ENCODE measurements around the gene NCAN. TPM values are rescaled to one million over a fixed set of nuclear protein-coding genes. Genes with fewer than 3 reads are reported as not detected.

Gene NCAN
- total and polyA plus RNA-seq, 2 of the 8 experiments (the other 6 are each of a cell fraction or from before 2014, with no cell fraction given), result 2.7 TPM

DNA sequence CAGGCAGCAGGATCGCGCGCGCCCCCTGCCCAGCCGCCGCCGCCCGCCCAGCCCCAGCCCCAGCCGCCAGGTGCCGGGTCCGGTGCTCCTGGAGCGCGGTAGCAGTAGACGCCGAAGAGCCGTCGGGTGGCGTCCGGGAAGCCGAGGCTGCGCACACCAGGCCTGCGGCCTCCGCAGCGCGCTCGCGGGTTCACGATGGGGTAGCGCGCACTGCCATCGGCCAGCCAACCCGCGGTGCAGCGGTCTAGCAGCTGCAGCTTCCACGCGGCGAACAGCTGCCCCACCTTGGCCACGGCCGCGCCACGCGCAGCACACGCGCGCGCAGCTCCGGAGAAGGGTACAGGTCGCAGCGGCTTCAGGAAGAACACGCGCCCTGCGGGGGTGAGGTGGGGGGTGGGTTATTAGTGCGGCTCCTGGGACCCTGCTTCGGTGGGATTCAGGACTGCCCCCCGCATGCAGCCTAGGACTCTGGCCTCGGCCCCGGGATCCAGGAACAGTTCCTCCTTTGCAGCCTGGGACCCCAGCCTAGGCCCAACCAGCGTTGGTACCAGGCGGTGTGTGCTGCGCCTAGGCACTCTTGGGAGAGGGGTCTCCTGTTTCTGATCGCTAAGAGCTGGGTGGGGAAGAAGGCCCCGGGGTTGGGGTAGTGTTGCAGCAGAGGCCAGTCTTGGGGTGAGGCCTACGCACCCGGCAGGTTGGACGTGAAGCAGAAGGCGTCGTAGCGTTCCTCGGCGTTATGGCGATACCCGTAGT lies 46.3 kb downstream of the NCAN start:
- no peak overlapping the region for H3K4me3 ChIP-seq (ENCODE audit: extremely low read depth in 1 of 4, insufficient read depth in 2 of 4, low read depth in 3 of 4, low read length in 4 of 4)
- FAIRE-seq, result no peak
- H3K36me3 ChIP-seq (ENCODE audit: control insufficient read depth in 2 of 4, insufficient read depth in 4 of 4, low read length in 3 of 4), result peaks cover 0 to 10% (median 0%) of the 10 kb centered on the region in 4 experiments; a peak in 1 of 8 replicates
- H2BK15ac ChIP-seq (ENCODE audit: low read length), result no peak overlapping the region
- no peak overlapping the region for H3K56ac ChIP-seq (replicated peaks; ENCODE audit: insufficient read length, low read depth, low read length)
- H2AK5ac ChIP-seq (ENCODE audit: low read depth, low read length), result no peak overlapping the region
- no peak overlapping the region for H2BK5ac ChIP-seq (ENCODE audit: low read depth, low read length)
- no peak overlapping the region for H4K5ac ChIP-seq (ENCODE audit: insufficient read length, low read depth, low read length)
- WGBS, 2 experiments (ENCODE audit: extremely low coverage in 1 of 2, insufficient coverage in 1 of 2, insufficient read length in 1 of 2, insufficient replicate concordance in 2 of 2, low coverage in 1 of 2, low lambda C conversion rate in 2 of 2, missing lambda C conversion rate in 1 of 2), result 98% methylated on average over 55 of the region's 72 CpGs; no CpG with 5 or more reads in 1 of the 2 experiments
- H3K9ac ChIP-seq (replicated peaks in 1 of 4; ENCODE audit: extremely low read depth in 1 of 4, low read depth in 3 of 4, low read length in 3 of 4), result no peak overlapping the region
- H3K23ac ChIP-seq (ENCODE audit: insufficient read length), result no peak overlapping the region
- H3K27ac ChIP-seq (ENCODE audit: low read depth, low read length), result no peak overlapping the region
- ChIA-PET POLR2A (ENCODE audit: partially characterized antibody) (interaction anchor here (1.1 to 2.0 kb wide), 3 partner anchors 30 to 136 kb away, joined by 3 to 5 read pairs (median 5); no protein-coding TSS in a partner anchor), CTCF (ENCODE audit: partially characterized antibody) (interaction anchor here (0.5 kb wide), 1 partner anchor 45 kb away, joined by 3 read pairs; no protein-coding TSS in a partner anchor)
- H2BK12ac ChIP-seq (ENCODE audit: low read depth, low read length), result no peak overlapping the region
- no peak overlapping the region for H4K8ac ChIP-seq (ENCODE audit: extremely low read depth, insufficient read depth, low read length)
- peaks cover 21% of the 10 kb centered on the region; the same call in 1 of the 2 replicates for H3K23me2 ChIP-seq (ENCODE audit: low read depth, low read length)
- H2BK120ac ChIP-seq (replicated peaks; ENCODE audit: low read depth, low read length), result no peak overlapping the region
- H3K4ac ChIP-seq (replicated peaks; ENCODE audit: insufficient read length, low read depth, low read length), result no peak overlapping the region
- no peak overlapping the region for H3K18ac ChIP-seq (ENCODE audit: extremely low read depth, low read length)
- H3K9me3 ChIP-seq (ENCODE audit: insufficient read depth in 2 of 2, low read depth in 1 of 2, low read length in 1 of 2), result no peaks in the 10 kb centered on the region
- H4K91ac ChIP-seq (replicated peaks; ENCODE audit: insufficient read length, low read length), result no peak overlapping the region
- H2AFZ ChIP-seq (ENCODE audit: low read length), result no peak overlapping the region
- H3K4me1 ChIP-seq (replicated peaks in 1 of 4; ENCODE audit: control insufficient read depth in 3 of 4, insufficient read depth in 4 of 4, low read length in 3 of 4), result peaks cover 0 to 15% (median 9%) of the 10 kb centered on the region in 4 experiments; a peak in 6 of 7 replicates
- H4K20me1 ChIP-seq (replicated peaks in 1 of 2; ENCODE audit: control insufficient read depth in 1 of 2, insufficient read depth in 2 of 2, low read length in 2 of 2), result peaks cover 0 to 2% of the 10 kb centered on the region in 2 experiments
- H2BK20ac ChIP-seq (ENCODE audit: low read length), result no peak overlapping the region
- no peaks in the 10 kb centered on the region for H3K79me2 ChIP-seq (ENCODE audit: control insufficient read depth in 1 of 2, insufficient read depth in 2 of 2, low read length in 2 of 2)
- peaks cover 6% of the 10 kb centered on the region for H3K79me1 ChIP-seq (ENCODE audit: low read depth, low read length)
- no peak for DNase-seq (ENCODE audit: low read depth in 1 of 2, low spot score in 2 of 2)
- H3K27me3 ChIP-seq (replicated peaks in 1 of 4; ENCODE audit: control insufficient read depth in 3 of 4, extremely low read depth in 1 of 4, insufficient read depth in 3 of 4, low read length in 3 of 4), result peaks cover 3 to 14% (median 12%) of the 10 kb centered on the region in 4 experiments
- no peak overlapping the region for H3K14ac ChIP-seq (ENCODE audit: insufficient read length)
- H3K4me2 ChIP-seq (ENCODE audit: insufficient read depth in 1 of 2, low read depth in 2 of 2, low read length in 2 of 2), result no peak overlapping the region
- TF ChIP-seq NANOG (IDR thresholded peaks at IDR 0.05; ENCODE audit: insufficient read depth, low read depth, low read length, poor library complexity, severe bottlenecking) (no peak), TBP (IDR thresholded peaks at IDR 0.05; ENCODE audit: low read depth, low read length) (no peak), CTBP2 (IDR thresholded peaks at IDR 0.05; ENCODE audit: borderline replicate concordance, insufficient read depth, insufficient read length, low read length) (no peak), EGR1 (IDR thresholded peaks at IDR 0.05; ENCODE audit: borderline replicate concordance, low read depth, low read length) (no peak), PHF8 (conservative IDR thresholded peaks at IDR 0.05; ENCODE audit: low read depth, low read length) (no peak), POU5F1 (IDR thresholded peaks at IDR 0.05; ENCODE audit: low read depth, low read length) (no peak), JUND (IDR thresholded peaks at IDR 0.05; ENCODE audit: low read length) (no peak), TEAD4 (IDR thresholded peaks at IDR 0.05; ENCODE audit: low read depth, low read length) (no peak), EZH2 (IDR thresholded peaks at IDR 0.05; ENCODE audit: low read depth, low read length, severe bottlenecking) (no peak), NRF1 (IDR thresholded peaks at IDR 0.05; ENCODE audit: low read depth, low read length) (no peak)
- TF ChIP-seq, protein P1, sequence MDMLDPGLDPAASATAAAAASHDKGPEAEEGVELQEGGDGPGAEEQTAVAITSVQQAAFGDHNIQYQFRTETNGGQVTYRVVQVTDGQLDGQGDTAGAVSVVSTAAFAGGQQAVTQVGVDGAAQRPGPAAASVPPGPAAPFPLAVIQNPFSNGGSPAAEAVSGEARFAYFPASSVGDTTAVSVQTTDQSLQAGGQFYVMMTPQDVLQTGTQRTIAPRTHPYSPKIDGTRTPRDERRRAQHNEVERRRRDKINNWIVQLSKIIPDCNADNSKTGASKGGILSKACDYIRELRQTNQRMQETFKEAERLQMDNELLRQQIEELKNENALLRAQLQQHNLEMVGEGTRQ (IDR thresholded peaks at IDR 0.05; ENCODE audit: low read length), result no peak
